CD4-positive, alpha-beta T cell treated with Interferon gamma for 1 hour (primary cell): Measurements from ENCODE around the gene GRHL1.
A peak's percentile ranks its signal among the peaks of the same experiment; 100 is the strongest.
"Not testable (repeated sequence)": the region's sequence is repeated elsewhere in the genome, so short reads cannot be mapped to it uniquely, and the experiment has no call there.

ENCODE experiments used
- DNase-seq: peaks from one replicate; pipeline ENCODE4 v3.0.0-alpha.2; 2020

The GRHL1 gene

DNA sequence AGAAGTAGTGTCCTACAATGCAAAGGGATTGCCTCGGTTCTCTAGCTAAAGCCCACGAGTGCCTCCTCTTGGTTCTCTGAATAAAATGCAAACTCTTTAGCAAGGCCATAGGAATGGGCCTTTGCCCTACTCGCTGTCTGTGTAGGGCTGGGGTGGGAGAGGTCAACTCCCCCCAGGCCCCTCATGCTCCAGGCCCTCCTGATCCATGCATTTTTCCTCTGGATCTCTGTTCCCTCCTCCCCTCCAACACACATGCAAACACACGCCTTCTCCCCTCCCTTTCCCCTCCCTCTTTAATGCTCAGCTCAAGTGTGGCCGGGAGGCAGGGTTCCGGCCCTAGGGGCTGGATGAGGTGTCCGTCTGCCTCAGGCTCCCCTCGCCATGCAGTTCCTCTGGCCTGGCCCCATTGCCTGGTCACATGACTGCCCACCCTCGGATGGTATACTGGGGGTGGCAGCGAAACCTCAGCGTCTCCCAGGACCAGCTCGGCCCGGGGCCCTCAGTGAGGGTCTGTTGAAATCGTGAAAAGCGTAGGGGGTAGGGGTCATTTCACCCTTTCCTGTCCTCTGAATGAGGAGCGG lies 77.0 kb downstream of the GRHL1 start:
- DNase-seq: no peak

DNA sequence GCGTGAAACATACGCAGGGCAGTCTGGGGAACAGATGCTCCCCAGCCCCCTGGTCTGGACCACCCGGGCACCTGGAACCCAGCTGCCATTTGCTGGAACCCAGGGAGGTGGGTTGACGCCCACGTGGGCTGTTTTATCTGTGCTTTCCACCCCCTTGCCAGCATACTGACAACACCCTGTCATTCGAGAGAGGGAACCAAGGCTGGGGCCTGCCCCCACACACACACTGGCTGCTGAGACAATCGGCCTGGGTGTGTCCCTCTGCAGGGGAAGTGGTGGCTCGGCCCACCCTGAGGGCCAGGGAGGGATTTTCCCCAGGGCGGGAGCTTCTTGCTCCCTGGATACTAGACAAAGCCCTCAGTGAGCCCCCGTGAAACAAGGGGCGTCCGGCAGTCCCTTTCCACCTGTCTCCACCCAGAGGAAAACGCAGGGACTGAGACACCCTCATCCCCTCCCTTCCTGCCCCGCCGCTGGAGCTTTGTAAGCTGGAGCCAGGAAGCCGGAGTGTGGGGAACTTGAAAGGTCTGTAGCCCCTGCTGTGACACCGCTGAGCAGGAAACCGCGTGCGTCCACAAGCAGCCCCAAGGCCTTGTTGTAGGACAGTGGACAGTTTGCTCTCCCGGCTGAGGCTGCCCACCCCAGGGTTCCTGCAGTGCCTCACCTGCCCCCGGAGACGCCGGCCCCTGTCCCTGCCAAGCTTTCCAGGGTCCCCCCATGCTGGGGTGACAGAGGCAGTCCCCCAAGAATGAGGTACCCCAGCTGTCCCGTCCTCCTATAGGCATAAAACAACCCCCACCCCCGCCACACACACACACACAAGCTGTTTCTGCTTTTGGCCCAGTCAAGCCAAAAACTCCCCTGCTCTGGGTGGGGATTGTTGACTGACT lies 77.7 kb downstream of the GRHL1 start:
- DNase-seq: peak; percentile 84

DNA sequence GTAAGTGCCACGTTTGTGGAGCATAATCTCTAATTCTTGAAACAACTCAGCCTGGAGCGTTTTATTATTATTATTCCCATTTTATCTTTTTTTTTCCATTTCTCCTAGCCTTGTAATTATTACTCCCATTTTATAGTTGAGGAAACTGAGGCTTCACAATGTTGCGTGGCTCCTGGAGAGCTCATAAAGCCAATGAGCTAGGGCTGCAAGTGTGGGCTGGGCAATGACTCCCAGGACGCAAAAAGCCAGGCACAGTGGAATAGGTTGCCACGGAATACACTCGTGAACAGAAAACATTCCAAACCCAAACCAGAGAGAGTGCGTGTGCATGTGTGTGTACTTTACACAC lies 78.4 kb downstream of the GRHL1 start:
- DNase-seq: no peak

DNA sequence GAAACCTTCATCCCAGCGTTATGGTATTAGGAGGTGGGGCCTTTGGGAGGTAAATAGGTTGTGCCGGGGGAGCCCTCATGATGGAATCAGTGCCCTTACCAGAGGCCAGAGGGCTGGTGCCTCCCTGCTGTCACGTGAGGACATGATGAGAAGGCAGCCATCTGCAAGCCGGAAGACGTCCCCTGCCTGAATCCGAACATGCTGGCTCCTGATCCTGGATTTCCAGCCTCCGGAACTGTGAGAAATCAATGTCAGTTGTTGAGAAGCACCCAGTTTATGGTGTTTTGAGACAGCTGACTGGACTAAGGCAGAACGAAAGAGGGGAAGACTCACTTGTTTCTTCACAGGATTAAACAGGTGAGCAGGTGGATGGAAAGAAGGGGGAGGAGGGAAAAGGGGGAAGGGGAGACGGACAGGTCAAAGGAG lies 78.8 kb downstream of the GRHL1 start:
- DNase-seq: no peak

DNA sequence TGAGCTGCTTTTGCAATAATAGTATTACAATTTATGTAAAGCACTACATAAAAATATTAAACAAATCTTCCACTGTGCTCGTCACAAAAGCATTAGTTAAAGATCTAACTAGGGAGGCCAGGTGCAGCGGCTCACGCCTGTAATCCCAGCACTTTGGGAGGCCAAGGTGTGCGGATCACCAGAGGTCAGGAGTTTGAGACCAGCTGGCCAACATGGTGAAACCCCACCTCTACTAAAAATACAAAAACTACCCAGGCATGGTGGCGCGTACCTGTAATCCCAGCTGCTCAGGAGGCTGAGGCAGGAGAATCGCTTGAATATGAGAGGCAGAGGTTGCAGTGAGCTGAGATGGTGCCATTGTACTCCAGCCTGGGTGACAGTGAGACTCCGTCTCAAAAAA lies 79.3 kb downstream of the GRHL1 start:
- not testable (repeated sequence) for DNase-seq

DNA sequence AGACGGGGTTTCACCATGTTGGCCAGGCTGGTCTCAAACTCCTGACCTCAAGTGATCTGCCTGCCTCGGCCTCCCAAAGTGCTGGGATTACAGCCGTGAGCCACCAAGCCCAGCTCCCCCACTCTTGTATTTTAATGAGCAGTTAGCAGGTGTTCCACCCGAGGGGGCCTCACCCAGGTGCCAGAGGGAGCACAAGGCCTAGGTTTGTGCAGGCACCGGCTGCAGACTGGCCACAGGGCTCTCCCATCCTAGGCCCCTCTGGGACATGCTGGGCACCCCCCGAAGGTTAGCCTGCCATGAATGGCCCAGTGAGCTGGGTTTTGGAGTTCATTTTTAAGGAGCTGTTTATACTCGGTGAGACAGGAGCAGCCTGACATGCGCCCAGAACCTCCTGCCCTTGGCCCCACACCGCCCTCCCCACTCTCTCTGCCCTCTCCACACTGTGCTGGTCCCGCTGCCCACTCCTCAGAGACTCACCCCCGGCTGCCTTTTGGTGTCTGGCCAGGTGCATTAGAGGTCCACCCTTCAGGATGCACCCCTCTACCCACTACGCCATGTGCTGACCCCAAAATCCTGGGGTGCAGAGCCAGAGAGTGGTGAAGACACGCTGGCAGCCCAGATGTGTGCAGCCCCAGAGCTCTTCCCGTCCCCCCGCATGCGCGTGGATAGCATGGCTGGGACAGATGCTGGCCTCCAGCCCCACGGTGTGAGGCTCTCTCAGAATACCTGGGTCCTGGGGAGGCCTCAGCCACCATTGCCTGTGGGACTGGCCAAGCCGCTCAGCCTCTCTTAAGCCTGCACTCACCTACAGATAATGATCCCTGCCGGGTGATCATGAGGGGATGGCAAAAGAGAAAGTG lies 80.6 kb downstream of the GRHL1 start:
- no peak for DNase-seq

DNA sequence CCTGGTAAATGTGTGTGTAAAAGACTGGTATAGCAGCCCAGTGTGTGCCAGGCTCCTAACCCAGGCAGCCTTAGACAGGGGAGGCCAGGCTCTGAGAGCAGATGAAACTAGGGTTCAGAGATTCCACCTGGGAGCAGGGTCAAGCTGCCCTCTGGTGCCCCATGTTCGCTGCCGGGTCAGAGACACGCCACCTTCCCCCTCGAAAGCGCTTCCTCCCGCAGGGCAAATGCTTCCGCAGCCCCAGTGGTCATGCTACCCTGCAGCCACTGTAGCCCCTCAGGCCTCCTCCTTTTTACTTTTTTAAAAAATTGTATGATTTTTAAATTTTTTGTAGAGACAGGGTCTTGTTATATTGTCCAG lies 81.2 kb downstream of the GRHL1 start:
- no peak for DNase-seq

DNA sequence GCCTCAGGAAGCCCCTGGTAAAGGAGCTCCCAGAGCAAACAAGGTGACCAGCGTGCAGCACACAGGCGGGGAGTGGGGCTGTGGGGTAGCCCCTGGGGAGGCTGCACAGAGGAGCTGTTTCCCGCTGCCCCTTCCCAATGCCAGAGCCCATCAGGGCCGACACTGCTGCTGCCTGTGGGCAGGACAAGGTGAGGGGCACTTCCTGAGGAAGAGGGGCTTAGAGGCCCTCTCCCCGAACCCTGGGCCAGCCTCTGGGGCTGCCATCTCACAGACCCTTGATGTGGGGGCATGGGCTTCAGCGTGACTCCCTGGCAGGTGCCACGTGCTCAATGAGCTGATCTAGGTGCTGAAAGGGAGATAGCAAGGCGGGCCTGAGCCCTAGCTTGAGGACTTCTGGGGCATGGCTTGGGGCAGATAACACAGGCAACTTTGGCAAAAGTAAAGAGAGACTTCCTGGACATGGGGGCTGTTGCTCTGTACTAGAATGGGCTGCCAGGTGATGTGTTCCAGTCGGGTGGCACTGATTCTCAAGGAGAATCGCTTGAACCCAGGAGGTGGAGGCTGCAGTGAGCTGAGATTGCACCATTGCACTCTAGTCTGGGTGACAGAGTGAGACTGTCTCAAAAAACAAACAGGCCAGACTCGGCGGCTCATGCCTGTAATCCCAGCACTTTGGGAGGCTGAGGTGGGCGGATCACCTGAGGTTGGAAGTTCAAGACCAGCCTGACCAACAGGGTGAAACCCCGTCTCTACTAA lies 81.9 kb downstream of the GRHL1 start:
- DNase-seq: no peak

DNA sequence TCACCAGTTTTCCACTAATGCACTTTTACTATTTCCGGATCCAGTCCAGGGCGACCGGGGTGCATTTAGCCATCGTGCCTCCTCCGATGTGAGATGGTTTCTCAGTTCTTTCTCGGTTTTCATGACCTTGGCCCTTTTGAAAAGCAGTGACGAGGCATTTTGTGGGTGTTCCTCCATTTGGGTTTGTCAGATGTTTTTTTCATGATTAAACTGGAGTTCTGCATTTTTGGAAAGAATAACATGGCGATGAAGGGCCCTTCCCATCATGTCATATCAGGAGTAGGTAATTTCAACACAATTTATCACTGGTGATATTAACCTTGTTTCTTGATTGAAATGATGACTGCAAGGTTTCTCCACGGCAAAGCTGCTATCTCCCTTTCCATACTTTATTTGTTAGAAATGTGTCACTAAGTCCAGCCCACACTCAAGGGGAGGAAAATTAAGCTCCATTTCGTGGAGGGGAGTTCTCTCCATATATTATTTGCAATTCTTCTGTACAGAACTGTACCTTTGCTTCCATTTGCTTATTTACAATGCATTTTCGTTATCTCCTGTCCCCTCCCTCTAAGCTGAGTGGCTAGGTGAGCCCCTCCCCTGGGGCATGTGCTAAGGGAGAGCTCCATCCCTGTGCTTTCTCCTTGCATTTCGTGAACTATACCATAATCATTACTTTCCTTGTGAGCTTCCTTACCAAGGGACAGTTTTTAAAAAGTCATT lies 83.0 kb downstream of the GRHL1 start:
- DNase-seq: no peak

DNA sequence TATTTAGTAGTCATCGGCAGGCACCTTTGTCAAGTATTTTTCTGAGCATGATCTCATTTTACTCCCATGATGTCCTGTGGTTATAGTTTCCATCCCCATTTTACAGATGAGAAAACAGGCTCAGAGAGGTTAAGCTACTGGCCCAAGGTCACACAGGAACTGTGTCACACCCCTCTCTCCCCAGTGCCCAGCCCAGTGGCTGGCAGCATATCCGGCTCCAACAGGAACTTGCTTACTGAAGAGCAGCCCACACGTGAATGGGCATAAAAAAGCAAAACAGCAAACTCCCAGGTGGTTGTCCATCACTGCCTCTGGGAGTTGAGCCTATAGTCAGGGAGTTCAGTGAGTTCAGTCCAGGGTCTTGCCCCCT lies 83.5 kb downstream of the GRHL1 start:
- DNase-seq: no peak

DNA sequence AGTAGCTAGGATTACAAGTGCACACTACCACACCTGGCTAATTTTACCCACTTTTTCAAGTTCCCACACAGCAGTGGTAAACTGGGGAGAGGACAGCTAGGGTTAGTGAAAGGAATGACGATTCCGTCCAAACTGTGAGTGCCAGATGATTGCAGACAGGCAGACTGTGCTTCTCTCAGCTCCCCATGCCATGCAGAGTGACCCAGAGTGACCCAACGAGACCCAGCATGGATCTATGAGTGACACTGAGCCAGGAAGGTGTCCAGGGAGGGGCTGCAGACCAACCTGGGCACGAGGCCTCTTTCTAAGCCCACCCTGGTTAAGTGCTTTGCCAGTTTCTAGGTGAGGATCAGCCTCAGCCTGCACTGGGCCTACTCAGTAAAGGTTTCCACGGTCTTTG lies 84.1 kb downstream of the GRHL1 start:
- DNase-seq: no peak

DNA sequence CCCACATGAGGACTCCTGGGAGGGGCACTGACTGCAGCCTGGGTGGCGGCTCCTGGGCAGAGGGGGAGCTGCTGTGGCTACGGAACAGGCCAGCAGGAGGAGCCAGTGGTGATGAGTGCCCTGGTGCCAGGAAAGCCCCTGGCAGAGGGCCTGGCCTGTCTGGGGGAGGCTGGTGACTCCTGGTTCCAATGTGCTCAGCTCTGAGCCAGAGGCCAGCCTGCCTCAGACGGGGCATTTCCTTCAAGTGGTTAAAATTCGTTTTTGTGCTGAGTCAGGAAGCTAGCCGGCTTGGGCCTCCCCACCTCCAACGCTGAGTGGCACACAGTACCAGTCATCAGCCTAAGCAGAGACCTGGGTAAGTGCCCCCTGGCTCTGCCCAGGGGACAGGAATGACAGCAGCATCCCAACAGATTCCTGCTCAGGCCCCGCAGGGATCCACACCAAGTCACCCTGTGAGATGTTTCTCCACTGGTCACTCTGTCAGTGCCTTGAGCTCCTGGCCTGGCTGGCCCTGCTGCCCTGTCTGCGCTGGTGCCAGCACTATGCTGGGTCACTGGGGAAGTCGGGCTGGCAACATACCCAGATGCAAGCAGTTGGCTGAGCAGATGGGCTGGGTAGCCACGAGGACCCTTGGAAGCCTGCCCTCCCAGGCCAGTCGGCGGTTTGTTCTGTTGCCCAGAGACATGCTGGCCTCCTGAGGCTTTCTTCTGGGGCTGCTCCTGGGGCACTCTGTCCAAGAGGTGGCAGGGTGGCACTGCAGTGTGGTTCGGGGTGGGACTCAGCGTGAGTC lies 84.8 kb downstream of the GRHL1 start:
- peak; percentile 77 for DNase-seq

DNA sequence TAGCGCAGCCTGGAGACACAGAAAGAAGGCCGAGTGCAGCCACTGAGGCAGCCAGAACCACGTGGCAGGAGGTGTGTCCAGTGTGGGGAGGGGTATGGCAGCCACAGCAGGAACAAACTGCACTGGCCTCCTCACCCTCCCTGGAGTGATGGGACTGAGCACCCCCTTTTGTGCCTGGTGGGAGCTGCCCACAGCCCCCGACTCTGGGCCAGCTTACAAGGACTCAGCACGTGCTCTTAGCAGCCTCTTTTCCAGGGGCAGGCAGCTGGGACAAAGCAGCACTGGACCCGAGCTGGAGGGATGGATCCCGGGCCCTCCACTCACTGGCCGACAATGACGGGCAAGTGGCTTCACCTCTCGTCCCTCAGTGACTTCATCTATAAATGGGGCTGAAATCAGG lies 86.6 kb downstream of the GRHL1 start:
- DNase-seq: no peak

DNA sequence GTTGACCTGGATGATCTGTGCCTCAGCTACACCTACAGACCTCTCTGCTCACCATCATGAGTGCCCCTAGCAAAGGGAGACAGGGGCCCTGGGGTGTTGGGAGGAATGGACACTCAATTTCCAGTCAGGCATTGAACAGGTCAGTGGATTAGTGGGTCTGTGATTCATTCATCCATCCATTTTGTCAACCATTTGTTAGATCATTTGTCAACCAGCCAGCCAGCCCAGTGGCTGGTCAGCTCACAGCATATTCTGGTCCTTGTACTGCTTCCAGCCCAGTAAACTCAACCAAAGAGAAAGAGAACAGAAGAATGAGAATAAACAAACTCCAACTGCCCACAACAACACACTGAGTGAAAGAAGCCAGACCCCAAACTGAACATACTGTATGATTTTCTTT lies 87.2 kb downstream of the GRHL1 start:
- no peak for DNase-seq

DNA sequence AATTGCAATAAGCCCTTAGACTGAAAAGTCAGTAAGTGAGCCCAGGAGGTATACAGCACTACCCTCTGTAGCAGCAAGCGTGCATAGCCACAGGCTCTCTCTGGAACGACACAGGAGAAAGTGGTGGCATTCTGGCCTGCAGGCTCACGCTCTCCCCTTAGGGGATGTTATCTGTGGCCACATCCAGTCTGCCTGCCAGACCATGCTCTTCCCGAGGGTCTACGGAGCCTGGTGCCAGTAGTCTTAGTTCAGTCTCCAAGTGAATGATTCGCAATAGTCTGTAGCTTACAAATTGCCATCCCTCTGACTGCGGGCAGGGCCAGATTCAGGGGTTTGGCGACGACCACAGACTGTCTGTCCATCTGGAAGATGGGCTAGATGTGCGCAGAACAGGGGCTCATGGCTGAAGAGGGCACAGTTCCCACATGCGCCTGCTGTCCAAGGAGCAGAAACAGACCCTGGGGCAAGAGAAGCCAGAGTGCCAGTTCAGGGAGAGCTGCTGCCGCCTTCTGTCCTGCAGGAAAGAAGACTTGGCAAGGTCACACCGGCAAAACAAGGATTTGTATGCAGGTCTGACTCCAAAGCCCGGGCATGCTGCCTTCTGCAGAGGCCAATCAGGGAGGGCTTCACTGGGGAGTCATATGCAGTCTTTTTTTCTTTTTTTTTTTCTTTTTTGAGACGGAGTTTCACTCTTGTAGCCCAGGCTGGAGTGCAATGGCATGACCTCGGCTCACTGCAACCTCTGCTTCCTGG lies 88.3 kb downstream of the GRHL1 start:
- no peak for DNase-seq

DNA sequence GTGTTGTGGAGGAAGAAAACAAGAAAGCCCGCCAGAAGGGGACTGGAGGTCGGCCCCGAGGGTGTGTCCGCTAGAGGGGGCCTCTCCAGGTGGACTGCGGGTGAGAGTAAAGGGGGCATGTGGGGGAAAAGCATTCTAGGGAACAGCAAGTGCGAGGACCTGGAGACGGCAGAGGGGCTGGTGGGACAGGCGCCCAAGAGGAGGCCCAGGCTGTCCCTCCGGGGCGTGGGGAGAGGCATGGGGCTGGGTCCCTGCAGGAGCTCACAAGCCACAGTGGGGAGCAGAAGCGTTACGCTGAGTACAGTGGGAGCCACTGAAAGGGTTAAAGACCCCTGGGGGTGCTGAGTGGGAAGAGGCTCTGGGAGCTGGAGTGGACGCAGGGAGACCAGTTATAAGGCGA lies 90.2 kb downstream of the GRHL1 start:
- no peak for DNase-seq

DNA sequence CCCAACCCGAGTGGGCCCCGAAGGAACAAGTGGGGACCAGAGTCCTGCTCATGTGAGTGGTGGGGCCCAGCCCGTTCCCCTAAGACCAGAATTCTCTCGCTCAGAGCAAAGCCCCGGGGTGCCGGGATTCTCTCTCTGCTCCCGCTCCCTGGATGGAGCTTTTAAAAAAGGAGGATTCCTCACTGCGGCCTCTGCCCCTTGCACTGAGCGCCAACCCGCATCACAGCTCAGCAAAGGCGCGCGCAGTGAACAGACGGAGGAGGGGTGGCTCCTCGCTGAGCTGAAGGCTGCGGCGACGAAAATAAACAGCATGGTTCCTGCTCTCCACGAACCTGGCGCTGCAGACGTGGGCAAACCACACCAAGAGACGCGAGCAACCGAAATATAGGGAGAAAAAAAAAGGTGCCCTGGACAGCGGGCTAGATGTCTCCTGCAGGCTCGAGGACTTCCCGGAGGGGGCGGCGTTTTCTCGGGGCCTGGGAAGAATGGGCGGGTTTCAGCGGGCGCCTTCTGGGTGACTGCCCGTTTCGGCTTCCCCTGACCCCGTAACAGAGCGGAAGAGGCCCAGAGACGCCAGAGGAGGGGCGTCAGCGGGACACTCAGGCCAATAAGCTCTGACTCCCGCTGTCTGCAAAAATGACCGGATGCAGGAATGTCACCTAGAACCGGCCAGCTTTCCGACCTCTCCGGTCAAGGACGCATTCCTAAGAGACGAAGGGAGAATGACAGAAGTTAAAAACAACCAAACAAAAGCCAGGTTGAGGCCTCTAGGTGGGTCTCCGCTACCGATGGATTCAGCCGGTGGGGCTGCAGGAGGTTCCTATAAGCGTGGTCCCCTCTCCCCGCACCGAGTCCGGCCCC lies 91.0 kb downstream of the GRHL1 start:
- peak; percentile 57 for DNase-seq

DNA sequence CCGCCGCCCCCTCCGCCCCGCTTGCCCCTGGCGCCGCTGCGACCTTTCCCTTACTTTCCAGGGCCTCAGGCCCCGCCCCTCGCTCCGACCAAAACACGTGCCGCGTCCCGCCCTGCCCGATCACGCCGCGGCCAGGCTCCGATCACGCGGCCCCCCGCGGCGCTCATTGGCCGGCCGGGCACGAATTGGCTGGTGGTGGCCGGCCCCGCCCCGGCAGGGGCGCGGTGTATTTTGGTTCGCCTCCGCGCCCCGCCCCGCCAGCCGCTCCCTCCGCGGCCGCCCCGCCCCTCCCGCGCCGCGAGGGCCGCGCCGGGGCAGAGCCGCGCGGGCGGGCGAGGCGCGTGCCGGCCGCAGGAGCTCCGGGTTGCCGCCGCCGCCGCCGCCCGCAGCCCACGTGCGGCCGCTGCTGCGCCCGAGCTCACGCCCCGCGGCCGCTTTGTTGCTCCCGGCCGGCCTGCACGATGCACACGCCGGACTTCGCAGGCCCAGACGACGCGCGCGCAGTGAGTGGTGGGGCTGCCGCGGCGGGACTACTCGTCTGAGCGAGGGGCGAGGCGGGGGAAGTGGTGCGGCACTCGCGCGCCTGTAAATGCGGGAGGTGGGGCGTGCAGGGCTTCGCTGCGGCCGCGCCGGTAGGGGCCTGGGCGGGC lies 91.9 kb downstream of the GRHL1 start, which contains the start of gene KLF11:
Gene KLF11, plus strand, starts transcription at position 295 of the 650 bp plus-strand sequence. Its CDS starts 167 bp downstream, at position 462.
- peak; percentile 89 for DNase-seq
